GM12878 (cell line): Measurements from ENCODE around the gene ZNF467. TPM values are rescaled to one million over a fixed set of nuclear protein-coding genes. Genes with fewer than 3 reads are reported as not detected.

Source experiments
- ATAC-seq: fragments of 200-7000 bp; cut with Tn5 transposase; 3 replicates; pipeline ENCODE4 v1.9.1; 2020; ENCODE audit warnings: mild to moderate bottlenecking, moderate library complexity
- BruUV-seq: library from RNA; stranded (reverse); fragments of 400-500 nt; replicated peaks from 2 replicates; lab custom pipeline; 2021; lab: Mats Ljungman, UMichigan
- CTCF ChIA-PET: fragments of 300-600 bp; sonication (Branson Sonifier 250); formaldehyde crosslinking; extraction: SDS; loops from one replicate; lab custom pipeline; 2021; ENCODE audit warnings: inconsistent platforms; lab: Yijun Ruan, JAX
- POLR2A ChIA-PET: fragments of 350-600 bp; formaldehyde crosslinking; extraction: SDS; loops from one replicate; lab custom pipeline; 2021; ENCODE audit warnings: inconsistent platforms; lab: Charles Lee
- RAD21 ChIA-PET: fragments of 300-600 bp; sonication (Branson Sonifier 250); formaldehyde crosslinking; loops from one replicate; lab custom pipeline; 2023; ENCODE audit warnings: antibody characterized with exemption; ENCODE audit not compliant: unreplicated experiment; lab: Charles Lee
- SMC1A ChIA-PET: fragments of 300-600 bp; sonication (Branson Sonifier 250); formaldehyde crosslinking; loops from one replicate; lab custom pipeline; 2023; ENCODE audit not compliant: unreplicated experiment, uncharacterized antibody; lab: Charles Lee
- DNase-seq: peaks from one replicate; pipeline ENCODE4 v3.0.0-alpha.2; 2011; ENCODE audit warnings: low read depth, low spot score
- FAIRE-seq: peaks from 3 replicates; lab custom pipeline; 2011; peaks lifted over from hg19 to GRCh38; lab: Jason Lieb, UNC
- H2AFZ ChIP-seq: 2 replicates; pipeline ENCODE4 v1.6.0; 2011; ENCODE audit warnings: low read depth, low read length, control low read depth; ENCODE audit not compliant: control insufficient read depth
- H3K27ac ChIP-seq: 2 replicates; pipeline ENCODE4 v1.5.1; 2011; ENCODE audit warnings: control low read depth; ENCODE audit not compliant: control insufficient read depth, insufficient read depth
- H3K27me3 ChIP-seq, 2 experiments: replicated peaks in 1 of 2; 2 replicates each; pipeline versions ENCODE4 v1.6.0 to v1.6.1; 2011; ENCODE audit warnings: low read length in 1 of 2; ENCODE audit not compliant: control insufficient read depth in 2 of 2, insufficient read depth in 2 of 2
- H3K36me3 ChIP-seq, 2 experiments: 2 replicates each; pipeline ENCODE4 v1.5.1; 2011; ENCODE audit warnings: low read length in 1 of 2; ENCODE audit not compliant: control insufficient read depth in 2 of 2, insufficient read depth in 2 of 2
- H3K4me1 ChIP-seq: 2 replicates; pipeline ENCODE4 v1.6.1; 2011; ENCODE audit warnings: mild to moderate bottlenecking, low read length, moderate library complexity, mixed read lengths; ENCODE audit not compliant: control insufficient read depth, insufficient read depth
- H3K4me2 ChIP-seq: 2 replicates; pipeline ENCODE4 v1.6.0; 2011; ENCODE audit warnings: control low read depth; ENCODE audit not compliant: control insufficient read depth, insufficient read depth
- H3K4me3 ChIP-seq: fragments of 200-600 bp; sonication (generic); 2 replicates; pipeline ENCODE4 v1.5.1; 2016
- H3K79me2 ChIP-seq: 2 replicates; pipeline ENCODE4 v1.6.0; 2011; ENCODE audit warnings: low read length; ENCODE audit not compliant: control insufficient read depth, insufficient read depth
- H3K9ac ChIP-seq: 2 replicates; pipeline ENCODE4 v1.8.0; 2011; ENCODE audit warnings: low read length, control low read depth, mixed read lengths; ENCODE audit not compliant: control insufficient read depth, insufficient read depth
- H3K9me3 ChIP-seq: replicated peaks from 3 replicates; pipeline ENCODE4 v1.5.1; 2011; ENCODE audit warnings: mild to moderate bottlenecking, low read length; ENCODE audit not compliant: control insufficient read depth, insufficient read depth
- H4K20me1 ChIP-seq: 2 replicates; pipeline ENCODE4 v1.6.0; 2011; ENCODE audit not compliant: control insufficient read depth, insufficient read depth
- ATF7 ChIP-seq: fragments of 450-650 bp; IDR thresholded peaks from 2 replicates; pipeline ENCODE4 v1.6.1; 2016; ENCODE audit warnings: low read depth, mild to moderate bottlenecking
- BCL11A ChIP-seq: IDR thresholded peaks from 2 replicates; pipeline ENCODE4 v1.6.1; 2011; ENCODE audit warnings: low read depth, low read length
- CHD4 ChIP-seq: fragments of 200-600 bp; sonication (generic); IDR thresholded peaks from 2 replicates; pipeline ENCODE4 v1.6.1; 2016; ENCODE audit warnings: mild to moderate bottlenecking
- ESRRA ChIP-seq: IDR thresholded peaks from 2 replicates; pipeline ENCODE4 v1.6.1; 2012; ENCODE audit warnings: mild to moderate bottlenecking, low read length, improper control_type of control experiment
- HDAC6 ChIP-seq: fragments of 200-600 bp; sonication (generic); IDR thresholded peaks from one replicate; pipeline ENCODE4 v1.8.0; 2017; ENCODE audit warnings: antibody characterized with exemption; ENCODE audit not compliant: unreplicated experiment
- MEF2A ChIP-seq: IDR thresholded peaks from 2 replicates; pipeline ENCODE4 v1.6.1; 2011; ENCODE audit warnings: low read depth, mild to moderate bottlenecking, low read length, moderate library complexity; ENCODE audit not compliant: insufficient read depth
- MYC ChIP-seq: IDR thresholded peaks from 2 replicates; pipeline ENCODE4 v1.6.1; 2011; ENCODE audit warnings: mild to moderate bottlenecking, low read length, moderate library complexity, inconsistent platforms; ENCODE audit not compliant: insufficient read depth, insufficient replicate concordance, insufficient read length, severe bottlenecking
- NFXL1 ChIP-seq: fragments of 450-650 bp; IDR thresholded peaks from 2 replicates; pipeline ENCODE4 v1.6.1; 2017; ENCODE audit warnings: antibody characterized with exemption, mild to moderate bottlenecking, borderline replicate concordance
- NR2C1 ChIP-seq: fragments of 450-650 bp; IDR thresholded peaks from 2 replicates; pipeline ENCODE4 v1.6.1; 2017; ENCODE audit warnings: antibody characterized with exemption, mild to moderate bottlenecking, moderate library complexity
- PAX8 ChIP-seq: fragments of 450-650 bp; IDR thresholded peaks from 2 replicates; pipeline ENCODE4 v1.6.1; 2017; ENCODE audit warnings: mild to moderate bottlenecking, moderate library complexity
- POLR2AphosphoS5 ChIP-seq: IDR thresholded peaks from 2 replicates; pipeline ENCODE4 v1.6.1; 2011; ENCODE audit warnings: mild to moderate bottlenecking, low read length, inconsistent platforms
- whole genome bisulfite sequencing: methylation state at CpG from one replicate; pipeline ENCODE4 v1.1.6; 2016; ENCODE audit warnings: low lambda C conversion rate; ENCODE audit not compliant: insufficient replicate concordance, insufficient coverage; ENCODE audit errors: missing lambda C conversion rate; 5-methylcytosine and 5-hydroxymethylcytosine counted together
- in situ Hi-C: fragments of 300-500 bp; cut with MboI; formaldehyde crosslinking; loops from 9 replicates; pipeline ENCODE4 v1.14.3; 2018; ENCODE audit warnings: mixed read lengths
- intact Hi-C: fragments of 100-400 bp; cut with micrococcal nuclease; formaldehyde crosslinking; loops from one replicate; pipeline ENCODE4 v1.14.2; 2022; ENCODE audit not compliant: unreplicated experiment
- polyA plus RNA-seq, 11 experiments: library from polyadenylated mRNA; depleted of rRNA in 4 of 11; unstranded in 6 of 11; stranded (reverse) in 5 of 11; fragments of >200 nt; fragmentation: Nextera tagmentation in 4 of 11; fragmentation: Illumina TruSeq in 1 of 11; extraction: Ambion mirVana in 4 of 11; extraction: Trizol in 1 of 11; gene quantifications; 1 replicate in 1 of 11; 2 replicates in 10 of 11; pipeline versions ENCODE4 v1.2.1 to v1.2.3, GENCODE V29; 2011 to 2016; ENCODE audit warnings: inconsistent platforms in 2 of 11, missing spikeins in 2 of 11, low read depth in 1 of 11
- total RNA-seq, 4 experiments: library from RNA; depleted of rRNA in 3 of 4; stranded (reverse); fragments of >200 nt in 3 of 4; fragmentation: Illumina TruSeq in 1 of 4; extraction: Trizol in 1 of 4; gene quantifications; 2 replicates each; pipeline versions ENCODE4 v1.2.1 to v1.2.3, GENCODE V29; 2013 to 2021
- TF ChIP-seq, protein P1 (sequence below): fragments of 450-650 bp; IDR thresholded peaks from 2 replicates; pipeline ENCODE4 v1.6.1; 2017; ENCODE audit warnings: mild to moderate bottlenecking, low read depth, inconsistent platforms; ENCODE audit not compliant: poor library complexity, severe bottlenecking
- TF ChIP-seq, protein P2 (sequence below): fragments of 450-650 bp; formaldehyde crosslinking; IDR thresholded peaks from 2 replicates; pipeline ENCODE4 v1.4.0; 2022; ENCODE audit warnings: mild to moderate bottlenecking, moderate library complexity
- TF ChIP-seq, protein P3 (sequence below): IDR thresholded peaks from 2 replicates; pipeline ENCODE4 v1.6.1; 2012; ENCODE audit warnings: low read depth, low read length, improper control_type of control experiment
- TF ChIP-seq, protein P4 (sequence below): IDR thresholded peaks from 2 replicates; pipeline ENCODE4 v1.6.1; 2012; ENCODE audit warnings: low read depth, low read length, improper control_type of control experiment
- TF ChIP-seq, protein P5 (sequence below): IDR thresholded peaks from 2 replicates; pipeline ENCODE4 v1.6.1; 2011; ENCODE audit warnings: mild to moderate bottlenecking, low read depth, low read length, moderate library complexity; ENCODE audit not compliant: insufficient replicate concordance

Gene ZNF467
- total and polyA plus RNA-seq, 10 of the 15 experiments (the other 5 are each of a cell fraction or from before 2014, with no cell fraction given): not detected

DNA sequence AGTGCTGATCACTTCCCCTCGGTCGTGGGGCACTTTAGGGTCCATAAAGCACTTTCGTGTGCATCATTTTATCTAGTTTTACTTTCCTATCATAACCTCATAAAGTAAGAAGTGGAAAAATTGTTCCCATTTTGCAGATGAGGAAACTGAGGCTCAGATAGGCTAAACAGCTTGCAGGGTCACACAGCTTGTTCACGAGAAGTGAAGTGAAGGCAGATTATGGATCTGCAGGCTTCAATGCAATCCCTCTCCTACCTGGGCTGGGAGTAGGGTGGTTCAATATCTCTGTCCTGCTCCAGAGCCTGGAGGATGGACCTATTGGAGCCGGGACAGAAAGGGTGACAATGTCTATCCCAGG, 10.8 kb upstream of the ZNF467 start:
- H4K20me1 ChIP-seq: no peaks in the 10 kb centered on the region
- H2AFZ ChIP-seq: no peak overlapping the region
- no TSS peak for BruUV-seq
- no peak for FAIRE-seq
- no peaks in the 10 kb centered on the region; the same call in 1 of the 2 replicates for H3K4me1 ChIP-seq
- DNase-seq: no peak
- TF ChIP-seq NFXL1 (no peak), PAX8 (no peak), ESRRA (no peak), POLR2AphosphoS5 (no peak), ATF7 (no peak), MYC (no peak), MEF2A (no peak), NR2C1 (no peak), CHD4 (no peak), BCL11A (no peak), HDAC6 (no peak)
- TF ChIP-seq, protein P1, sequence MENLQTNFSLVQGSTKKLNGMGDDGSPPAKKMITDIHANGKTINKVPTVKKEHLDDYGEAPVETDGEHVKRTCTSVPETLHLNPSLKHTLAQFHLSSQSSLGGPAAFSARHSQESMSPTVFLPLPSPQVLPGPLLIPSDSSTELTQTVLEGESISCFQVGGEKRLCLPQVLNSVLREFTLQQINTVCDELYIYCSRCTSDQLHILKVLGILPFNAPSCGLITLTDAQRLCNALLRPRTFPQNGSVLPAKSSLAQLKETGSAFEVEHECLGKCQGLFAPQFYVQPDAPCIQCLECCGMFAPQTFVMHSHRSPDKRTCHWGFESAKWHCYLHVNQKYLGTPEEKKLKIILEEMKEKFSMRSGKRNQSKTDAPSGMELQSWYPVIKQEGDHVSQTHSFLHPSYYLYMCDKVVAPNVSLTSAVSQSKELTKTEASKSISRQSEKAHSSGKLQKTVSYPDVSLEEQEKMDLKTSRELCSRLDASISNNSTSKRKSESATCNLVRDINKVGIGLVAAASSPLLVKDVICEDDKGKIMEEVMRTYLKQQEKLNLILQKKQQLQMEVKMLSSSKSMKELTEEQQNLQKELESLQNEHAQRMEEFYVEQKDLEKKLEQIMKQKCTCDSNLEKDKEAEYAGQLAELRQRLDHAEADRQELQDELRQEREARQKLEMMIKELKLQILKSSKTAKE: no peak
- TF ChIP-seq, protein P2, sequence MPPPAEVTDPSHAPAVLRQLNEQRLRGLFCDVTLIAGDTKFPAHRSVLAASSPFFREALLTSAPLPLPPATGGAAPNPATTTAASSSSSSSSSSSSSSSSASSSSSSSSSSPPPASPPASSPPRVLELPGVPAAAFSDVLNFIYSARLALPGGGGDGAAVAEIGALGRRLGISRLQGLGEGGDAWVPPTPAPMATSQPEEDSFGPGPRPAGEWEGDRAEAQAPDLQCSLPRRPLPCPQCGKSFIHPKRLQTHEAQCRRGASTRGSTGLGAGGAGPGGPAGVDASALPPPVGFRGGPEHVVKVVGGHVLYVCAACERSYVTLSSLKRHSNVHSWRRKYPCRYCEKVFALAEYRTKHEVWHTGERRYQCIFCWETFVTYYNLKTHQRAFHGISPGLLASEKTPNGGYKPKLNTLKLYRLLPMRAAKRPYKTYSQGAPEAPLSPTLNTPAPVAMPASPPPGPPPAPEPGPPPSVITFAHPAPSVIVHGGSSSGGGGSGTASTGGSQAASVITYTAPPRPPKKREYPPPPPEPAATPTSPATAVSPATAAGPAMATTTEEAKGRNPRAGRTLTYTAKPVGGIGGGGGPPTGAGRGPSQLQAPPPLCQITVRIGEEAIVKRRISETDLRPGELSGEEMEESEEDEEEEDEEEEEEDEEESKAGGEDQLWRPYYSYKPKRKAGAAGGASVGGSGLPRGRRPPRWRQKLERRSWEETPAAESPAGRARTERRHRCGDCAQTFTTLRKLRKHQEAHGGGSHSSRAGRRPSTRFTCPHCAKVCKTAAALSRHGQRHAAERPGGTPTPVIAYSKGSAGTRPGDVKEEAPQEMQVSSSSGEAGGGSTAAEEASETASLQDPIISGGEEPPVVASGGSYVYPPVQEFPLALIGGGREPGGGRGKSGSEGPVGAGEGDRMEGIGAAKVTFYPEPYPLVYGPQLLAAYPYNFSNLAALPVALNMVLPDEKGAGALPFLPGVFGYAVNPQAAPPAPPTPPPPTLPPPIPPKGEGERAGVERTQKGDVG: no peak
- TF ChIP-seq, protein P3, sequence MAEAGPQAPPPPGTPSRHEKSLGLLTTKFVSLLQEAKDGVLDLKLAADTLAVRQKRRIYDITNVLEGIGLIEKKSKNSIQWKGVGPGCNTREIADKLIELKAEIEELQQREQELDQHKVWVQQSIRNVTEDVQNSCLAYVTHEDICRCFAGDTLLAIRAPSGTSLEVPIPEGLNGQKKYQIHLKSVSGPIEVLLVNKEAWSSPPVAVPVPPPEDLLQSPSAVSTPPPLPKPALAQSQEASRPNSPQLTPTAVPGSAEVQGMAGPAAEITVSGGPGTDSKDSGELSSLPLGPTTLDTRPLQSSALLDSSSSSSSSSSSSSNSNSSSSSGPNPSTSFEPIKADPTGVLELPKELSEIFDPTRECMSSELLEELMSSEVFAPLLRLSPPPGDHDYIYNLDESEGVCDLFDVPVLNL: no peak
- TF ChIP-seq, protein P4, sequence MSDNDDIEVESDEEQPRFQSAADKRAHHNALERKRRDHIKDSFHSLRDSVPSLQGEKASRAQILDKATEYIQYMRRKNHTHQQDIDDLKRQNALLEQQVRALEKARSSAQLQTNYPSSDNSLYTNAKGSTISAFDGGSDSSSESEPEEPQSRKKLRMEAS: no peak
- TF ChIP-seq, protein P5, sequence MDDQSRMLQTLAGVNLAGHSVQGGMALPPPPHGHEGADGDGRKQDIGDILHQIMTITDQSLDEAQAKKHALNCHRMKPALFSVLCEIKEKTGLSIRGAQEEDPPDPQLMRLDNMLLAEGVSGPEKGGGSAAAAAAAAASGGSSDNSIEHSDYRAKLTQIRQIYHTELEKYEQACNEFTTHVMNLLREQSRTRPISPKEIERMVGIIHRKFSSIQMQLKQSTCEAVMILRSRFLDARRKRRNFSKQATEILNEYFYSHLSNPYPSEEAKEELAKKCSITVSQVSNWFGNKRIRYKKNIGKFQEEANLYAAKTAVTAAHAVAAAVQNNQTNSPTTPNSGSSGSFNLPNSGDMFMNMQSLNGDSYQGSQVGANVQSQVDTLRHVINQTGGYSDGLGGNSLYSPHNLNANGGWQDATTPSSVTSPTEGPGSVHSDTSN: no peak
- ChIA-PET RAD21 (no interaction called here), POLR2A (no interaction called here), SMC1A (no interaction called here), CTCF (interaction anchor here (1.1 kb wide), 1 partner anchor 121 kb away, joined by 6 read pairs; no protein-coding TSS in a partner anchor)
- intact Hi-C loops (no loop called here), in situ Hi-C loops (no loop called here)
- no peak overlapping the region for H3K9ac ChIP-seq
- peaks cover 0 to 1% of the 10 kb centered on the region in 2 experiments; a peak in 1 of 4 replicates for H3K27me3 ChIP-seq
- no peak overlapping the region for H3K4me2 ChIP-seq
- no peaks in the 10 kb centered on the region for H3K36me3 ChIP-seq
- no peak overlapping the region for H3K27ac ChIP-seq
- no peaks in the 10 kb centered on the region for H3K79me2 ChIP-seq
- no peaks in the 10 kb centered on the region for H3K9me3 ChIP-seq
- 6% methylated on average over 5 of the region's 5 CpGs for WGBS
- no peak overlapping the region for H3K4me3 ChIP-seq
- ATAC-seq: no peak
